ENCODE data around the gene MCFD2.

- TF ChIP-seq POLR2AphosphoS5 (IDR thresholded peaks at IDR 0.05; ENCODE audit: low read depth, low read length) (no peak), CTCF (IDR thresholded peaks at IDR 0.05) (no peak), USF2 (IDR thresholded peaks at IDR 0.05; ENCODE audit: borderline replicate concordance, low read depth, low read length) (no peak), EP300 (IDR thresholded peaks at IDR 0.05; ENCODE audit: borderline replicate concordance in 1 of 2, low read depth in 1 of 2, low read length in 1 of 2) (no peak), RFX5 (IDR thresholded peaks at IDR 0.05; ENCODE audit: low read length) (no peak), YY1 (IDR thresholded peaks at IDR 0.05; ENCODE audit: low read depth) (no peak), SIN3A (IDR thresholded peaks at IDR 0.05; ENCODE audit: borderline replicate concordance, low read depth, low read length) (no peak), FOXJ3 (CRISPR knock-in tag; IDR thresholded peaks at IDR 0.05) (no peak), FOXM1 (IDR thresholded peaks at IDR 0.05; ENCODE audit: low read depth) (no peak), CHD2 (IDR thresholded peaks at IDR 0.05; ENCODE audit: low read length, partially characterized antibody) (no peak), USF1 (IDR thresholded peaks at IDR 0.05; ENCODE audit: borderline replicate concordance, low read depth) (no peak), GABPA (IDR thresholded peaks at IDR 0.05; ENCODE audit: low read depth) (no peak)
These were observed 51.7 kb downstream of the MCFD2 start for GRCh38 chr2:46863882-46864281.

All from SK-N-SH (cell line).